CD4-positive, CD25-positive, alpha-beta regulatory T cell (primary cell): Measurements from ENCODE around the gene FECH. TPM values are rescaled to one million over a fixed set of nuclear protein-coding genes. Genes with fewer than 3 reads are reported as not detected.

Experiments used
- ATAC-seq, 2 donors: fragments of 150-1000 bp; cut with Tn5 transposase; one replicate each; pipeline ENCODE4 v1.10.0; 2021; ENCODE audit warnings: low read depth in 2 of 2, moderate number of reproducible peaks in 2 of 2, moderate library complexity in 1 of 2
- DNase-seq, 3 donors: peaks; one replicate each; pipeline versions ENCODE4 v3.0.0 to v3.0.0-alpha.2; 2012 to 2022; ENCODE audit warnings: mixed read lengths in 1 of 3
- H3K27ac ChIP-seq: one replicate; pipeline ENCODE4 v1.7.0; 2013; ENCODE audit warnings: mild to moderate bottlenecking, low read length; ENCODE audit not compliant: insufficient read depth, poor library complexity, severe bottlenecking
- H3K27me3 ChIP-seq: one replicate; pipeline ENCODE4 v1.7.0; 2013; ENCODE audit warnings: low read length; ENCODE audit not compliant: control insufficient read depth, insufficient read depth
- H3K36me3 ChIP-seq: one replicate; pipeline ENCODE4 v1.7.0; 2013; ENCODE audit warnings: mild to moderate bottlenecking, low read length, moderate library complexity; ENCODE audit not compliant: control insufficient read depth, insufficient read depth
- H3K4me1 ChIP-seq: 2 replicates; pipeline ENCODE4 v1.7.0; 2013; ENCODE audit warnings: mild to moderate bottlenecking, low read length; ENCODE audit not compliant: insufficient read depth, control insufficient read depth, poor library complexity, severe bottlenecking
- H3K4me3 ChIP-seq: one replicate; pipeline ENCODE4 v1.7.0; 2013; ENCODE audit warnings: low read depth, mild to moderate bottlenecking, low read length, moderate library complexity
- H3K9me3 ChIP-seq, 2 experiments: 1 replicate in 1 of 2; 2 replicates in 1 of 2; pipeline ENCODE4 v1.7.0; 2013; ENCODE audit warnings: low read length in 2 of 2, mild to moderate bottlenecking in 1 of 2, moderate library complexity in 1 of 2; ENCODE audit not compliant: control insufficient read depth in 2 of 2
- H3K27ac Mint-ChIP-seq, 3 donors: one replicate each; pipeline ENCODE4 v1.8.0; 2020 to 2022; ENCODE audit warnings: mild to moderate bottlenecking in 3 of 3, mixed read lengths in 3 of 3, moderate library complexity in 2 of 3
- H3K27me3 Mint-ChIP-seq: one replicate; pipeline ENCODE4 v1.8.0; 2022; ENCODE audit warnings: mild to moderate bottlenecking, mixed read lengths
- H3K36me3 Mint-ChIP-seq: one replicate; pipeline ENCODE4 v1.8.0; 2020; ENCODE audit warnings: mixed read lengths
- H3K4me1 Mint-ChIP-seq, 4 donors: one replicate each; pipeline ENCODE4 v1.8.0; 2020 to 2022; ENCODE audit warnings: mixed read lengths in 4 of 4, mild to moderate bottlenecking in 1 of 4
- H3K4me3 Mint-ChIP-seq, 4 donors: one replicate each; pipeline ENCODE4 v1.8.0; 2020 to 2022; ENCODE audit warnings: mild to moderate bottlenecking in 4 of 4, mixed read lengths in 4 of 4, moderate library complexity in 3 of 4
- H3K9me3 Mint-ChIP-seq, 7 donors: one replicate each; pipeline ENCODE4 v1.8.0; 2020 to 2022; ENCODE audit warnings: mixed read lengths in 7 of 7, mild to moderate bottlenecking in 3 of 7, moderate library complexity in 2 of 7
- polyA plus RNA-seq, 4 donors: library from polyadenylated mRNA; unstranded; fragments of 300-500 nt; fragmentation: Illumina TruSeq; gene quantifications; one replicate each; pipeline ENCODE4 v1.2.3, GENCODE V29; 2021
- total RNA-seq: library from RNA; stranded (reverse); gene quantifications from one replicate; pipeline ENCODE4 v1.2.3, GENCODE V29; 2022

FECH gene
- total and polyA plus RNA-seq, 5 donors from 2014 or later, result 11.2 to 20.2 (median 16.0) TPM

GRCh38 chr18:57579934-57580333 lies 6.6 kb downstream of the FECH start:
- Histone ChIP-seq H3K27ac (no peak overlapping the region), H3K36me3 (peaks cover 18% of the 10 kb centered on the region), H3K4me3 (no peak overlapping the region), H3K9me3 (no peaks in the 10 kb centered on the region), H3K4me1 (no peaks in the 10 kb centered on the region), H3K27me3 (no peaks in the 10 kb centered on the region)
- Mint-ChIP-seq H3K27me3 (no peaks in the 10 kb centered on the region), H3K27ac (peak overlapping the region in 1 of 3 donors; percentile 25), H3K36me3 (peaks cover 32% of the 10 kb centered on the region), H3K4me1 (peaks cover 3 to 32% (median 10%) of the 10 kb centered on the region in 4 donors), H3K9me3 (no peaks in the 10 kb centered on the region), H3K4me3 (no peak overlapping the region)
- DNase-seq, result peak in 1 of 3 donors; percentile 40
- no peak for ATAC-seq

- no peaks in the 10 kb centered on the region for H3K9me3 ChIP-seq
- Mint-ChIP-seq H3K27me3 (no peaks in the 10 kb centered on the region), H3K4me3 (no peak overlapping the region), H3K4me1 (peaks cover 0 to 15% (median 2%) of the 10 kb centered on the region in 4 donors), H3K36me3 (peaks cover 48% of the 10 kb centered on the region), H3K27ac (no peak overlapping the region), H3K9me3 (no peaks in the 10 kb centered on the region)
- H3K27ac ChIP-seq, result no peak overlapping the region
- no peak overlapping the region for H3K4me3 ChIP-seq
- H3K36me3 ChIP-seq, result peaks cover 37% of the 10 kb centered on the region
- H3K4me1 ChIP-seq, result no peaks in the 10 kb centered on the region
- H3K27me3 ChIP-seq, result no peaks in the 10 kb centered on the region
- DNase-seq (no peak), ATAC-seq (no peak)
These were observed 10.2 kb downstream of the FECH start for GRCh38 chr18:57576316-57576715.

- no peak overlapping the region for H3K4me3 ChIP-seq
These were observed 11.0 kb downstream of the FECH start for GRCh38 chr18:57575542-57575941.

GRCh38 chr18:57574866-57575265 lies 11.6 kb downstream of the FECH start:
- ATAC-seq (no peak), DNase-seq (no peak)
- H3K36me3 ChIP-seq, result peaks cover 48% of the 10 kb centered on the region
- H3K27ac ChIP-seq, result no peak overlapping the region
- Mint-ChIP-seq H3K27ac (no peak overlapping the region), H3K4me3 (no peak overlapping the region), H3K9me3 (no peaks in the 10 kb centered on the region), H3K4me1 (peaks cover 0 to 5% (median 0%) of the 10 kb centered on the region in 4 donors), H3K27me3 (no peaks in the 10 kb centered on the region), H3K36me3 (peaks cover 51% of the 10 kb centered on the region)
- H3K9me3 ChIP-seq, result no peaks in the 10 kb centered on the region
- H3K4me1 ChIP-seq, result no peaks in the 10 kb centered on the region
- H3K27me3 ChIP-seq, result no peaks in the 10 kb centered on the region
- H3K4me3 ChIP-seq, result no peak overlapping the region

More at GRCh38 chr18:57575542-57575941, 11.0 kb downstream of the FECH start:
- peaks cover 44% of the 10 kb centered on the region for H3K36me3 ChIP-seq
- ATAC-seq, result no peak
- no peak overlapping the region for H3K27ac ChIP-seq
- Mint-ChIP-seq H3K4me3 (no peak overlapping the region), H3K36me3 (peaks cover 49% of the 10 kb centered on the region), H3K27ac (peak overlapping the region in 1 of 3 donors; percentile 20), H3K27me3 (no peaks in the 10 kb centered on the region), H3K4me1 (peaks cover 0 to 9% (median 0%) of the 10 kb centered on the region in 4 donors), H3K9me3 (no peaks in the 10 kb centered on the region)
- no peaks in the 10 kb centered on the region for H3K27me3 ChIP-seq
- H3K9me3 ChIP-seq, result no peaks in the 10 kb centered on the region
- H3K4me1 ChIP-seq, result no peaks in the 10 kb centered on the region
- DNase-seq, result no peak

GRCh38 chr18:57570162-57570561 lies 16.3 kb downstream of the FECH start:
- no peaks in the 10 kb centered on the region for H3K4me1 ChIP-seq
- Mint-ChIP-seq H3K4me1 (no peaks in the 10 kb centered on the region), H3K27ac (no peak overlapping the region), H3K36me3 (peaks cover 64% of the 10 kb centered on the region), H3K4me3 (no peak overlapping the region), H3K27me3 (no peaks in the 10 kb centered on the region), H3K9me3 (no peaks in the 10 kb centered on the region)
- H3K9me3 ChIP-seq, result no peaks in the 10 kb centered on the region
- DNase-seq (no peak), ATAC-seq (no peak)
- H3K36me3 ChIP-seq, result peaks cover 42% of the 10 kb centered on the region
- H3K4me3 ChIP-seq, result no peak overlapping the region
- no peaks in the 10 kb centered on the region for H3K27me3 ChIP-seq
- H3K27ac ChIP-seq, result no peak overlapping the region

- ATAC-seq, result no peak
- Mint-ChIP-seq H3K9me3 (no peaks in the 10 kb centered on the region), H3K27me3 (no peaks in the 10 kb centered on the region), H3K4me1 (no peaks in the 10 kb centered on the region), H3K4me3 (no peak overlapping the region), H3K27ac (no peak overlapping the region), H3K36me3 (peaks cover 66% of the 10 kb centered on the region)
- Histone ChIP-seq H3K9me3 (no peaks in the 10 kb centered on the region), H3K27ac (no peak overlapping the region), H3K4me3 (no peak overlapping the region), H3K27me3 (no peaks in the 10 kb centered on the region), H3K36me3 (peaks cover 45% of the 10 kb centered on the region), H3K4me1 (no peaks in the 10 kb centered on the region)
- DNase-seq, result peak in 1 of 3 donors; percentile 13
These were observed 17.4 kb downstream of the FECH start for GRCh38 chr18:57569133-57569532.

- peaks cover 35% of the 10 kb centered on the region for H3K36me3 Mint-ChIP-seq
These were observed 24.6 kb downstream of the FECH start for GRCh38 chr18:57561728-57562423.

GRCh38 chr18:57561261-57561660 lies 25.2 kb downstream of the FECH start:
- no peak overlapping the region for H3K4me3 ChIP-seq
- no peaks in the 10 kb centered on the region for H3K4me1 ChIP-seq
- Mint-ChIP-seq H3K4me1 (peaks cover 5 to 6% (median 6%) of the 10 kb centered on the region in 4 donors), H3K9me3 (no peaks in the 10 kb centered on the region), H3K4me3 (no peak overlapping the region), H3K36me3 (peaks cover 33% of the 10 kb centered on the region), H3K27ac (no peak overlapping the region), H3K27me3 (no peaks in the 10 kb centered on the region)
- H3K36me3 ChIP-seq, result peaks cover 13% of the 10 kb centered on the region
- ATAC-seq, result no peak
- H3K27ac ChIP-seq, result no peak overlapping the region
- H3K27me3 ChIP-seq, result no peaks in the 10 kb centered on the region
- no peak for DNase-seq
- no peaks in the 10 kb centered on the region for H3K9me3 ChIP-seq

More at GRCh38 chr18:57561728-57562423, 24.6 kb downstream of the FECH start:
- Mint-ChIP-seq H3K4me3 (no peak overlapping the region), H3K27ac (no peak overlapping the region), H3K27me3 (no peaks in the 10 kb centered on the region), H3K4me1 (peaks cover 5 to 6% (median 6%) of the 10 kb centered on the region in 4 donors), H3K9me3 (no peaks in the 10 kb centered on the region)
- ATAC-seq, result peak in 1 of 2 donors; percentile 44
- Histone ChIP-seq H3K9me3 (no peaks in the 10 kb centered on the region), H3K4me3 (no peak overlapping the region), H3K36me3 (peaks cover 11% of the 10 kb centered on the region), H3K27me3 (no peaks in the 10 kb centered on the region), H3K27ac (no peak overlapping the region), H3K4me1 (no peaks in the 10 kb centered on the region)
- DNase-seq, result peak in 2 of 3 donors; percentile 53 to 65
